Heart right ventricle (tissue), 16 donors: ENCODE results near the gene PARP16. TPM values are rescaled to one million over a fixed set of nuclear protein-coding genes. Genes with fewer than 3 reads are reported as not detected.

Source experiments
- ATAC-seq, 8 donors: fragments of 200-7000 bp; cut with Tn5 transposase; one replicate each; pipeline ENCODE4 v1.9.1; 2020; ENCODE audit warnings: mild to moderate bottlenecking in 8 of 8, moderate library complexity in 8 of 8, moderate number of reproducible peaks in 1 of 8
- DNase-seq, 2 donors: peaks; one replicate each; pipeline ENCODE4 v3.0.0-alpha.2; 2020
- H3K27ac ChIP-seq, 10 donors: fragments of 200-600 bp; sonication (generic) in 2 of 10; one replicate each; pipeline versions ENCODE4 v1.5.0 to v1.8.0; 2020 to 2022; ENCODE audit warnings: mild to moderate bottlenecking in 3 of 10
- H3K27me3 ChIP-seq, 7 donors: fragments of 200-600 bp; one replicate each; pipeline ENCODE4 v1.8.0; 2021 to 2022; ENCODE audit warnings: mild to moderate bottlenecking in 2 of 7
- H3K36me3 ChIP-seq, 9 donors: fragments of 200-600 bp; sonication (generic) in 1 of 9; one replicate each; pipeline versions ENCODE4 v1.5.0 to v1.8.0; 2020 to 2022; ENCODE audit warnings: mild to moderate bottlenecking in 2 of 9
- H3K4me1 ChIP-seq, 9 donors: fragments of 200-600 bp; sonication (generic) in 1 of 9; one replicate each; pipeline versions ENCODE4 v1.5.0 to v1.8.0; 2020 to 2022; ENCODE audit warnings: mild to moderate bottlenecking in 4 of 9
- H3K4me3 ChIP-seq, 10 donors: fragments of 200-600 bp; sonication (generic) in 2 of 10; one replicate each; pipeline versions ENCODE4 v1.5.0 to v1.8.0; 2020 to 2022; ENCODE audit warnings: mild to moderate bottlenecking in 7 of 10, moderate library complexity in 2 of 10
- H3K9me3 ChIP-seq, 11 donors: fragments of 200-600 bp in 10 of 11; sonication (generic) in 2 of 11; one replicate each; pipeline versions ENCODE4 v1.5.0 to v1.8.0; 2013 to 2022; ENCODE audit warnings: mild to moderate bottlenecking in 2 of 11, control low read depth in 1 of 11, moderate library complexity in 1 of 11
- WGBS, 2 donors: extraction: QIAGEN DNeasy Blood & Tissue Kit; methylation state at CpG; one replicate each; pipeline ENCODE4 v1.1.7; 2013; ENCODE audit warnings: inconsistent platforms in 1 of 2; 5-methylcytosine and 5-hydroxymethylcytosine counted together
- intact Hi-C, 10 donors: fragments of 100-400 bp; cut with DNase I; formaldehyde crosslinking; loops; one replicate each; pipeline versions ENCODE4 v1.11.1 to v1.14.2; 2022
- polyA plus RNA-seq, 2 donors: library from polyadenylated mRNA; stranded (reverse); fragments of 200-250 nt; gene quantifications; one replicate each; pipeline ENCODE4 v1.2.3, GENCODE V29; 2013
- total RNA-seq, 10 donors: library from RNA; stranded (reverse); fragmentation: NEBNext Ultra II Directional in 3 of 10; extraction: Animal tissue kit (Norgen Biotek cat#: 25700) in 3 of 10; gene quantifications; one replicate each; pipeline versions ENCODE4 v1.2.1 to v1.2.4, GENCODE V29; 2021 to 2023
- TF ChIP-seq, protein P1 (sequence below), 9 donors: fragments of 200-600 bp; sonication (generic) in 2 of 9; IDR thresholded peaks; one replicate each; pipeline versions ENCODE4 v1.5.0 to v1.8.0; 2021 to 2022; ENCODE audit warnings: antibody characterized with exemption in 9 of 9, mild to moderate bottlenecking in 5 of 9, moderate library complexity in 1 of 9
- donor health status: Arrhythmogenic right ventricular cardiomyopathy.
- donor health status: ischemic (EF 13 %, LVEDD 7.1; RV severe dilation, severe dysfunction).
- donor health status: healthy with polysubstance abuse.
- donor health status: DM: no; HTN: yes; CAD: no.
- donor health status: DM: no; HTN: no; CAD: no.
- donor health status: ischemic (EF 25% LVEDD 6.9; RV normal size, moderate dysfunction).
- donor health status: ischemic (EF 25% LVEDD 5.7; RV mildly dilated, moderate dysfunction).
- donor health status: healthy.
- donor health status: DM: yes; HTN: yes; CAD: no.
- donor health status: Ischemic cardiomyopathy.
- donor health status: ischemic (EF 35%, LVEDD 5.7; RV mildly dilated, moderate dysfunction).
- donor health status: nonischemic (EF 11% LVEDD 7.7; RV severe dilation, severe dysfunction).
- donor health status: DM: yes; HTN: yes; CAD: no.
- donor health status: PGD.
- donor health status: ischemic (EF 29% LVEDD 5.4; RV normal size, mild dysfunction).
- donor health status: nonischemic (EF 23%, LVEDD 6.1; RV moderate dilation, normal function).

Gene PARP16
- total and polyA plus RNA-seq, 12 donors: 3.1 to 5.2 (median 4.7) TPM

GRCh38 chr15:65259367-65259797, 27.3 kb downstream of the PARP16 start:
- Histone ChIP-seq H3K27ac (peak overlapping the region in 7 of 10 donors; percentile 17 to 83 (median 53)), H3K27me3 (no peaks in the 10 kb centered on the region), H3K4me3 (no peak overlapping the region), H3K36me3 (peaks cover 0 to 78% (median 25%) of the 10 kb centered on the region in 9 donors), H3K4me1 (peaks cover 0 to 18% (median 7%) of the 10 kb centered on the region in 9 donors), H3K9me3 (no peaks in the 10 kb centered on the region)
- TF ChIP-seq, protein P1, sequence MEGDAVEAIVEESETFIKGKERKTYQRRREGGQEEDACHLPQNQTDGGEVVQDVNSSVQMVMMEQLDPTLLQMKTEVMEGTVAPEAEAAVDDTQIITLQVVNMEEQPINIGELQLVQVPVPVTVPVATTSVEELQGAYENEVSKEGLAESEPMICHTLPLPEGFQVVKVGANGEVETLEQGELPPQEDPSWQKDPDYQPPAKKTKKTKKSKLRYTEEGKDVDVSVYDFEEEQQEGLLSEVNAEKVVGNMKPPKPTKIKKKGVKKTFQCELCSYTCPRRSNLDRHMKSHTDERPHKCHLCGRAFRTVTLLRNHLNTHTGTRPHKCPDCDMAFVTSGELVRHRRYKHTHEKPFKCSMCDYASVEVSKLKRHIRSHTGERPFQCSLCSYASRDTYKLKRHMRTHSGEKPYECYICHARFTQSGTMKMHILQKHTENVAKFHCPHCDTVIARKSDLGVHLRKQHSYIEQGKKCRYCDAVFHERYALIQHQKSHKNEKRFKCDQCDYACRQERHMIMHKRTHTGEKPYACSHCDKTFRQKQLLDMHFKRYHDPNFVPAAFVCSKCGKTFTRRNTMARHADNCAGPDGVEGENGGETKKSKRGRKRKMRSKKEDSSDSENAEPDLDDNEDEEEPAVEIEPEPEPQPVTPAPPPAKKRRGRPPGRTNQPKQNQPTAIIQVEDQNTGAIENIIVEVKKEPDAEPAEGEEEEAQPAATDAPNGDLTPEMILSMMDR (IDR thresholded peaks at IDR 0.05): no peak
- 80 to 81% methylated on average over 7 of the region's 7 CpGs for whole genome bisulfite sequencing, 2 donors
- intact Hi-C loops: loop anchor here in 1 of 10 donors (5.0 kb wide), 1 partner anchor 47 kb away; the partner anchor contains the start of gene CILP
- ATAC-seq: peak in 6 of 8 donors; percentile 36 to 51 (median 41)
- no peak for DNase-seq

DNA sequence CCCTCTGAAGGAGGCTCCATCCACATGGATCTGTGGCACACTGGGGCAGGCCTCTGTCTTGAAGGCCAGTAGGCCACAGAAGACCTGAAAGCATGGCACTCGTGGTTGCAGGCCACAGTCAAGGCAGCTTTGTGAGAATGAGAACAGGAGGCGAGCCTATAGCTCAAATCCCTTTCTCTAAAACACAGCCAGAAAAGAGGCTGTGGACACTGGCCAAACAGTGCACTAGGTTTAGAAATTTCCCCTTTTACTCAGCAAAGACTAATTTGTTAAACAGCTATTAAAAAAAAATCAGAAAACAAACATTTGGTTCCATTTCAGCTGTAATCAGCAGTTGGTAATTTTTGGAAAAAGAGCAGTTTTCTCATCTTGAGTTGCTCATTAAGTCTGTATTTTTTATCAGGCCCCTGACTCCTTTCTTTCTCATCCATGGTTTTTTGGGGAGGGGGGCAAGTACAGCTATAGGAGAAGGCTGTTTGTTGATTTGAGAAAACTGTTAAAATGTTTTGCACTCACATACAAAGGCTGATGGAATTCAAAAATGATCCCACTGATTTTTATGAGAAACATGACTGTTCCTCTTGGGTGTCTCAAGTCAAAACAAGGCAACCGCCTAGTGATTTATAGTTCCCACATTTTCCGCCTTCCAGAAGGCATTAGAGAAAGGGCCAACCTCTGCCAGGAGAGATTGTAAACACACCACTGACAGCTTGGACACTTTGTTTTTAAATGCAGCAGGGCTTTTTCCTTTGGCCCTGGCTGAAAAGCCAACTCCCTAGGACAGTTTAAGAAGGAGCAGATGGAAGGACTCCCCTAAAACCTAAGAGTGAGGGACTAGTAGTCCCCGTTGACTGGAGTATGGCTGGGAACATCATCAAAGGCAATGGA, 28.1 kb downstream of the PARP16 start:
- peaks cover 0 to 20% (median 6%) of the 10 kb centered on the region in 9 donors for H3K4me1 ChIP-seq
- intact Hi-C loops: loop anchor here in 1 of 10 donors (5.0 kb wide), 1 partner anchor 46 kb away; the partner anchor contains the start of gene CILP
- H3K36me3 ChIP-seq: peaks cover 0 to 72% (median 25%) of the 10 kb centered on the region in 9 donors
- H3K27ac ChIP-seq: peak overlapping the region; percentile 25 to 83 (median 48)
- TF ChIP-seq, protein P1 (IDR thresholded peaks at IDR 0.05): no peak
- WGBS, 2 donors: 78 to 79% methylated on average over 5 of the region's 5 CpGs
- no peak overlapping the region for H3K4me3 ChIP-seq
- DNase-seq: no peak
- no peaks in the 10 kb centered on the region for H3K9me3 ChIP-seq
- no peaks in the 10 kb centered on the region for H3K27me3 ChIP-seq
- peak in 4 of 8 donors; percentile 15 to 64 (median 24) for ATAC-seq

GRCh38 chr15:65255486-65256140, 31.1 kb downstream of the PARP16 start:
- H3K27ac ChIP-seq: no peak overlapping the region
- intact Hi-C loops: loop anchor here in 1 of 10 donors (5.0 kb wide), 1 partner anchor 43 kb away; the partner anchor contains the start of gene CILP
- TF ChIP-seq, protein P1 (IDR thresholded peaks at IDR 0.05): no peak

DNA sequence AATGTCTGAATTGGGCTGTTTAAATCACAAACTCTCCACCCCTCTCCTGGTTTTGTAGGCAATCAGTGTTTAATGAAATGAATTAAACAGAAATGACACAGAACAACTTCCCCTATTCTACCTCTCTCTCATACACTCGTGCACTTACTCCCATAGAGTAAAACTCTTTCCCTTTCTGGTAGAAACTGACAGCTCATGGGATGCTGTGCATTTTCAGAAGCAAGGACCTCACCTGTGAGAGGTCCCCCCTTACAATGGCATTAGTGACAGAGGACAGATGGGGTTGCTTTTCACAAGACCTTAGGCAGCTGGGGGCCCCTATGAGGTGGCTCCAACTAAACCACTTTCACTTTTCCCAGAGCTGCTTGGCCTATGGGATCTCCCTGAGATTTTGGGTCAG, 31.9 kb downstream of the PARP16 start:
- intact Hi-C loops: loop anchor here in 1 of 10 donors (5.0 kb wide), 1 partner anchor 42 kb away; the partner anchor contains the start of gene CILP
- Histone ChIP-seq H3K9me3 (no peaks in the 10 kb centered on the region), H3K27ac (peak overlapping the region in 2 of 10 donors; percentile 5 to 15), H3K36me3 (peaks cover 0 to 33% (median 9%) of the 10 kb centered on the region in 9 donors), H3K4me3 (no peak overlapping the region), H3K4me1 (peaks cover 0 to 25% (median 6%) of the 10 kb centered on the region in 9 donors), H3K27me3 (no peaks in the 10 kb centered on the region)
- TF ChIP-seq, protein P1 (IDR thresholded peaks at IDR 0.05): no peak
- WGBS, 2 donors: 65 to 76% methylated on average over 1 of the region's 1 CpG
- DNase-seq (no peak), ATAC-seq (no peak)

More at GRCh38 chr15:65255486-65256140, 31.1 kb downstream of the PARP16 start:
- H3K27me3 ChIP-seq: no peaks in the 10 kb centered on the region
- DNase-seq: no peak
- 94 to 97% methylated on average over 7 of the region's 7 CpGs for WGBS, 2 donors
- peaks cover 0 to 42% (median 13%) of the 10 kb centered on the region in 9 donors for H3K36me3 ChIP-seq
- H3K4me1 ChIP-seq: peaks cover 0 to 23% (median 6%) of the 10 kb centered on the region in 9 donors
- ATAC-seq: no peak
- no peak overlapping the region for H3K4me3 ChIP-seq
- no peaks in the 10 kb centered on the region for H3K9me3 ChIP-seq
